Hepatic stellate cell (primary cell): ENCODE measurements around the gene ZNF467.

Experiments used
- DNase-seq: peaks from one replicate; pipeline ENCODE4 v3.0.0; 2011; ENCODE audit warnings: low spot score

Gene ZNF467

DNA sequence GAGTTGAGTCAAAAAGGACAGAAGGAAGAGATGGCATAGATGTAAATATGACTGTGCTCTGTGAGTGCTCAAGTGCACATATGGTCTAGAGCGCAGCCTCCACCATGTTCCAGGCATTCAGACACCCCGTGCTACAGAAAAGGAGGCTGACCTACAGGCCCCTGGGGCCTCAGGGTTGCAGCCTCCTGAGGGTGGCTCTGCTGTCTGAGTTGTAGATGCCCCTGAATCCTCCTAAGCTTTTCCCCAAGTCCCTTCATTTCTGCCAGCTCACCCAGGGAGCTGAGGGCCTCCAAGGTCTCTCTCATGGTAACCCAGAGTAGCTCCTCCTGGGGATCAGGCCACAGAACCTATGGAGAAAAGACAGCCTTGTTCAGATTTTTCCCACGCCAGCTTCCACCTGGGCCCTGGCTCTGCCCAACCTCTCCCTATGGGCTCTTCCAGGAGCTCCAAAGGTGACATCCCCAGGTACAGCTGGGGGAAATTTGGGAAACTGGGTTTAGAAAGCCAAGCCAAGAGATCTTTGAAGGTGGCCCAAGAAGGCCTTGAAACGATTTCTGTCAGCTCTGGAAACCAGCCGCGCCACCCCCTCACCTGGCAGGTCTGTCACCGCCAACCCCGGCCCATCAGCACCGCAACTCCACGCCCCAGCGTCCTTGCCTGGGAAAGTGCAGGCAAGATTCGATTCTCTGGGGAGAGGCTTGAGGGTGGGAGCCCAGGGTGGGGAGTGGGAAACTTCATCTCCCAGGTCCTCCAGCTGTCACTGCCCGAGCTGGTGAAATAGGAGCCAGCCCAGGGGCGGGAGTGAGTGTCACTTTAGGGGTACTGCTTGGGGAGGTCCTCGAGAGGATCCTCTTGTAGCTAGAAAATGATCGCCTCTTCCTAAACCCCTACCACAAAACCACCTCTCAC lies 2.4 kb downstream of the ZNF467 start:
- DNase-seq = no peak

DNA sequence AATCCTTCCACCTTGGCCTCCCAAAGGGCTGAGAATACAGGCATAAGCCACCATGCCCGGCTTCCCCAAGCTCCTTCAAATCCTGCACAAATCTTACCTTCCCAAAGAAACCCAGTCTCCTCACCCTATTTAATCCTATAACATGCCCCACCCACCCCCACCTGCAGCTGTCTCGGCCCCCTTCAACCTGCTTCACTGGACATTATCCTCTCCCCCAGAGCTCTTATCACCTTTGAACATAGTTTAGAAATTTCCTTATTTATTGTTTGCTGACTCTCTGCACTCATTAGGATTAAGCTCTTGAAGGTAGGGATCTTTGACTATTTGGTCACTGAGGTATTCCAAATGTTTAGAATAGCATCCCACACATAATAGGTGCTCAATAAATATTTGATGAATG lies 3.5 kb downstream of the ZNF467 start:
- no peak for DNase-seq

DNA sequence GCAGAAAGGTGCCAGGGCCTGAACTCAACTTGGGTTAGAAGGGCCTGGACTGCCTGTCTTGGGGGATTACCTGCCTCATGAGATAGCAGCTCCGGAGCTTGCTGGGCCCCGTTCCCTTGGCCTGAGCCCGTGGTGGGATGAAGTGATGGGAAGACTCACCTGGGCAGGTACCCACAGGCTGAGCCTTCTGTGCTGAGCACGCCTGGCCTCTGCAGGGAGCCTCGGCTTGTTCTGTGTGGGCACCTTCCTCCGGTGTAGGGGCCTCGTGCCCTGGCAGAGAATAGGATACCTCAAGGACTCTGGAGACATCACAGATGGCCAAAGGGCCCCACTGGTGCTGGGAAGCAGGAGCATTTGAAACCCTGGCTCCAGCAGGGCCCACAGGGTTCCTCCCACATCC lies 4.5 kb downstream of the ZNF467 start:
- DNase-seq = no peak

DNA sequence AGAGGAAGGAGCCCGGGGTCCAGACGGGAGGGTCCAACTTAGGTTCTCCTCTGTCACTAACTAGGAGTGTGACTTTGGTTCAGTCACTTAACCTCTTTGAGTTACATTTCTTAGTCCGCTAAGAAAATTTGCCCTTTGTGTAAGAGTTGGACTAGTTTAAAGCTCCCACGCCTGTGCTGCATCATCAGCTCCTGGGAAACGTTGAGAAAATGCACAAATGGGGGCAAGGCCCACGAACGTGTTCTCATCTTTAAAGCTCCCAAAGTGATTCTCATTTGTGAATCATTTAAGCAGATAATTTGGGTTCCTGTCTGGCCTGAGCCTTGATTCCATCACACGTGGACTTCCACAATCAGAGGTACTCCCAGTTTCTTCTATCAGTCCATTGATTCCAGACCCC lies 6.3 kb downstream of the ZNF467 start:
- DNase-seq = no peak

DNA sequence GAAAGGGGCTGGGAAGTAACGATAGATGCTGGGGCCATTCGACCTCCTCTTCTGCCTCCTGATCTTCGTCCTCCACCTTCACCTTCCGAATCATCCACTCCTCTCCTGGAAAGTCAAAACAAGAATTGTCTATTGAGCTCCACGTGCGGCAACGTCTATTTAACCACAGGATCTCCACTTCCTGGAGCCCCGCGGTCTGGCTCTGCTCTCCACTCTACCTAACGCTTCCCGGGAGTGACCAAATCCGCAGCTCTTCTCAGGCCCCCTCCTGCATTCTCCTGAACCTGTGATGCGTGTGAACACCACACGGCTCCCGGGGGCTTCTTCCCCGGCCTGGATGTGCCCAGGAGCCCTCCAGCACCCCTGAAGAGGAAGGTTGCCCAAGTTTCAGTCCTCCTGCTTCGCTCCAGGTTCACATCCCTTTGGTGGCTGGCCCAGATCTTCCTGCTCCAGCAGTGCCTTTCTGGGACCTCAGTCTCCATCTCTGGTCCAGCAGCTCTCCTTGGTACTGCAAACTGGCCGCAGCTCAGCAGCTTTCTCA lies 7.2 kb downstream of the ZNF467 start:
- DNase-seq = no peak

DNA sequence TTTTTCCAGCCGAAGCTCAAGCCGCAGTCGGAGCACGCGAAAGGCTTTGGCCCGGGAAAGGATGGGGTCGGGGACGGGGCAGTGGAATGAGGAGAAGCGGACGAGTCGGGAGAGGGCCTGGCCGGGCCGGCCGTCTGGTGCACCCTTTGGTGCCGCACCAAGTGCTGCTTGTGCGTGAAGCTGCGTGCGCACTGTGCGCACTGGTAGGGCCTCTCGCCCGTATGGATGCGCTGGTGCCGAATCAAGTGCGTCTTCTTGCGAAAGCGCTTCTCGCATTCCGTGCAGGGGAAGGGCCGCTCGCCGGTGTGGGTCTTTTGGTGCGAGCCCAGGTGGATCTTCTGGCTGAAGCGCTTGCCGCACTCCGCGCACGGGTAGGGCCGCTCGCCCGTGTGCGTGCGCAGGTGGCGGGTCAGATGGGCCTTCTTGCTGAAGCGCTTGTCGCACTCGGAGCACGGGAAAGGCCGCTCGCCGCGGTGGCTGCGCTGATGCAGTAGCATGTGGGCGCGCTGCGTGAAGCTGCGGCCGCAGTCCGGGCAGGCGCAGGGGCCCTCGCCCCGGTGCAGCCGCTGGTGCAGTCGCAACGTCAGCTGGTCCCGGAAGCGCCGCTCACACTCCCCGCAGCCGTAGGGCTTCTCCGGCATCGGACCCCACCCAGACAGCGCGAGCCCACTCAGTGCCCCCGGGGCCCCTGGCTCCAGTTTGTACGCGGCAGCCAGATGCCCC lies 7.8 kb downstream of the ZNF467 start:
- DNase-seq = no peak

DNA sequence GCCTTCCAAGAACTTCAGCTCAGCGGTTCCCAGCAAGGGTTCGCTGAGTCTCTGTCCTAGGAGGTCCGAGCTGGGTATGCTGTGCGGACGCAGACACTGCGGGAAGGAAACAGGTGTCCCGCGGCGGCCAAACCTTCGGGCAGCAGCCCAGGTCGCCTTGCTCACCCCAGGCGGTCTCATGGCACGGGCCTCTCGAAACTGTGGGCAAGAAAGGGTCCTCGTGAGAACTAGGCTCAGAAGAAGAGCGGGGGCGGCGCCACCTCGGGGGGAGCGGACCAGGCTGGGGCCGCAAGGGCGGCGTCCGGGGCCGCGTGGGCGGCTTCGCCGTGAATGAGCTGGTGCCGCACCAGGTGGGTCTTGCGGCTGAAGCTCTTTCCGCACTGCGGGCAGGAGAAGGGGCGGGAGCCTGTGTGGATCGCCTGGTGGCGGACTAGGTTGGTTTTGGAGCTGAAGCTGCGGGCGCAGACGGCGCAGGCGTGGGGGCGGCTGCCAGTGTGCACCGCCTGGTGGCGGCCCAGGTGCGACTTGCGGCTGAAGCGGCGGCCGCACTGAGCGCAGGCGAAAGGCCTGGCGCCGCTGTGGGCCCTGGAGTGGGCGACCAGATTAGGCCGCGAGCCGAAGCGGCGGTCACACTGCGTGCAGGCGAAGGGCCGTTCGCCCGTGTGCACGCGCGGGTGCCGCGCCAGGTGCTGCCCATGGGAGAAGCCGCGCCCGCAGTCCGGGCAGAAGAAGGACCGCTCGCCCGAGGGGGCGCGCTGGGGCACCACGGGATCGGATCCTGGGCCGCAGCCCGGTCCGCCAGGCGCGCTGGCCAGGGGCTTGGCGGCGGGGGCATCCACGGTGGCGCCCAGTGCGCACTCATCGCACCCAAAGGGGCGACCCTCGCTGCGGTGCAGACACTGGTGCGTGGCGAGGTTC lies 8.6 kb downstream of the ZNF467 start:
- no peak for DNase-seq

DNA sequence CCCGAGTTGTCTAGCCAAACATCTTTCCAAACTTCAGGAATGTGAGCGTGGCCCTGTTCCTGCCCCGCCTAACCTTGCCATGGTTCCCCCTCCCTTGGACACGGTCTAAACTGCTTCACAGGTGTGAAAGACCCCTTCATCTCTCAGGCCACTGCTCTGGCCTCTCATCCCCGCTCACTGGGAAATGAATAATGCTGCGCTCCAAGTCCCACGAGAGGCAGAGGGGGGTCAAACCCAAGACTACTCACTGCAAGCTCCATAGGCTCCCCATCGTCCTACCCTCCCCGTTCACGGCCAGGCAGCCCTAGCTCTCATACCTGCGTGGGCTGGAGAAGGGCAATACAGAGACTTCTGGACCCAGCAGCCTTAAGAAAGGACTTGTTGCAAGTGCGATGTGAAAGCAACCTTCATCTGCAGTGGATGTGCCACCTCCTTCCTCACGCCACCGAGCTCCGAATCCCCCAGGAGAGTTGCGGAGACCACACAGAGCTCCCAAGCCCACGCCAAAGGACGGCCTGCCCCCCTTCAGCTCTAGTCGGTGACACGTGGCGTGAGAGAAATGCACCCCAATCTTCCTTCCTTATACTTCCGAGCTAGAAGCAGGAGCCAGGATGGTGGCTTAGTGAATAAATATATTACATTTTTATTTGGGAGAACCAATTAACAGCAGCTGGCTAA lies 9.7 kb downstream of the ZNF467 start:
- DNase-seq = no peak

DNA sequence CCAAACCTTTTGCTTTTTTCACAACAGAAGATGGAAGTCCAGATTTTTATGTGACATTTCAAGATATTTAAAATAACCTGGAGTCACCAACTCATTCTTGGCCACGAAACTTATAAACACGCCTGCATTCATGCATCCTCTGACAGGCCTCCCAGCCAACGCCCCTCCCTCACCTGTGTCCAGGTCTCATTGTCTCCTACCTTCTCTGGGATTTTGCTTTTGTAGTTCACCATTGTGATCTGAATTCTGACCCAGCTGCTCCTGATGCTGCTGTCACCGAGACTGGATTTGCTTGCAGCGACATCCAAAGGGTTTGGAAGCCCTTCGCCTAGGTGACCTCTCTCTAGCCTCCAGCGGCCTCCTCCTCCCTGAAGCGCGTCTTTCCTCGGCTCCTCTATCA lies 10.8 kb downstream of the ZNF467 start:
- DNase-seq = no peak

DNA sequence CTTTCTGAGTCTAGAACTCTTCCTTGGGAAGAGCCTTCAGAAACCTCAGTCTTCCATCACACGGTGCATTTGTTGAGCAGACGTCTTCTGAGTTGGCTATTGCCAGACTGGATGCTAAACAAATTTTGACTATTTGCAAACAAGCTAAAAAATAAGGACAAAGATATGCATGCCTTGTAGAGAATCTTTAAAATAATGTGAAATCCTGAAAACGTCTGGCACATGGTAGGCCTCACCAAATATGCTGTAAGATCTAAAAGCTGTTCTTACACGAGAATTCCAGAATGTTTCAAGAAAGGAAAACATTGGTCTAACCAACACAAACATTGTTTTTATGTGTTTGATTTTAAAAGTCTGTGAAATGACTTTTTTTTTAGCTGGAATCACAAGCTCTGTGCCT lies 11.3 kb downstream of the ZNF467 start:
- no peak for DNase-seq

DNA sequence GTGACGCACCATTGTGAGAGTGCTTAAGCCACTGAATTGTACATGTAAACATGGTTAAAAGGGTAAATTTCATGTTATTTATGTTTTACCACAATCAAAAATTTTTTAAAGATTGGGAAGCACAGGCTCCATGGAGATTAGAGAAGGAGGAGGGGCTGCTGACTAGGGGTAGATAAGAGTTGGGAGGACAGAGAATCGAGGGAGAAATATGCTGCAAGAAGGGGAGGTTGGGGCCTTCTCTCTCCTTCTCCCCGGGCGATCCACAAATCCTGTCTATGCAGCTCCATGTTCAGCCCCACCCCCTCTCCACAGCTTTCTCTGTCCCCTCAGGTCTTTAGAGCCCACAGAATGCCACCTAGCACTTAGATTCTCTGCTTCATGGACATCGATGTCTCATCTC lies 12.1 kb downstream of the ZNF467 start:
- DNase-seq = no peak

DNA sequence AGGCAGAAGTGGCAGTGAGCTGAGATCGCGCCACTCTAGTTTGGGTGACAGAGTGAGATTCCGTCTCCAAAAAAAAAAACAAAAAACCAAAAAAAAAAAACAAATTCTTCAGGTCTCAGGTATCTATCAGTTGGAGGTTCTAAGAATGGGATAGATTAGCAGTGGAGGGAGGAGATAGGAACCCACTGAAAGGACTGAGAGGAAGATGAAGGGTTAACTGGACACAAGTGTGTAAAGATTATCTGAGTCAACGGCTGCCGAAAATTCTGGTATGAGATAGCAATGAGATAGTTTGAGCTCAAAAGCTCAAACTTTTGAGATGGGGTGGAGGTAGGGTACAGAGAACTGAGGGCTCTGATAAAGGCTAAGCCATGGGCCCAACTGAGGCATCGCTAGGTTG lies 12.8 kb downstream of the ZNF467 start:
- no peak for DNase-seq

DNA sequence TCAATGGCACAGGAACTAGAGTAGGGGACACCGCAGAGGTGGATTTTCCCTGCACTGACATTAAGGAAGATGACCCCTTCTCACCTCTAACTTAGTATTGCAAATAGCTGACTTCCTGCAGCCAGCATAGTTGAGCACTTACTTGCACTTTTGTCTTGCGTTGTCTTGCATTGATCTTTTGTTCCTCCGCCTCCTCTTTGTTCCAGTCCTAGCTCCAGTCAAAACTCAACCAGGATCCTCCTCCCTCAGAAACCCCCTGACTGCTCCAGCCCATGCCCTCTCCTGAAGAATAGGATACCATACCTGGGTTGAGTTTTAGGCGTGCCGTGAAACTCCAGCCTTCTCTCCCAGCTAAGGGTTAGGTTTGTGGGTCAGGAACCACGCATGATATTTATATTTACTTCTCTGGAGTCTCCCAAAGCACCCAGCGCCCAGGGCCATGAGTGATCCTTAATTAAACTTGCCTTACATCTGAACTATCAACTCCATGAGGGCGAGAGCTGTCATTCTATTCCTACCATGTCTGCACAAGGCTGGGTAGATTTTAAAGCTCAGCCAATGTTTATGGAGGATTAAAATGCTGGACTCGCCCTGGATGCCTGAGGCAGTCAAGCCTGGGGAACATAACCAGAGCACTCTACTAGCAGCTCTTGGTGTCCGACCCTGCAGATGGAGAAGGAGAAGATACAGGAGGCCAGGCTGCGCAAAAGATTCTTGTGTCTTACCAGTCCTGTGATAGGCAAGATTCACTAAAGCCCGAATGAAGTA lies 14.1 kb downstream of the ZNF467 start:
- no peak for DNase-seq

DNA sequence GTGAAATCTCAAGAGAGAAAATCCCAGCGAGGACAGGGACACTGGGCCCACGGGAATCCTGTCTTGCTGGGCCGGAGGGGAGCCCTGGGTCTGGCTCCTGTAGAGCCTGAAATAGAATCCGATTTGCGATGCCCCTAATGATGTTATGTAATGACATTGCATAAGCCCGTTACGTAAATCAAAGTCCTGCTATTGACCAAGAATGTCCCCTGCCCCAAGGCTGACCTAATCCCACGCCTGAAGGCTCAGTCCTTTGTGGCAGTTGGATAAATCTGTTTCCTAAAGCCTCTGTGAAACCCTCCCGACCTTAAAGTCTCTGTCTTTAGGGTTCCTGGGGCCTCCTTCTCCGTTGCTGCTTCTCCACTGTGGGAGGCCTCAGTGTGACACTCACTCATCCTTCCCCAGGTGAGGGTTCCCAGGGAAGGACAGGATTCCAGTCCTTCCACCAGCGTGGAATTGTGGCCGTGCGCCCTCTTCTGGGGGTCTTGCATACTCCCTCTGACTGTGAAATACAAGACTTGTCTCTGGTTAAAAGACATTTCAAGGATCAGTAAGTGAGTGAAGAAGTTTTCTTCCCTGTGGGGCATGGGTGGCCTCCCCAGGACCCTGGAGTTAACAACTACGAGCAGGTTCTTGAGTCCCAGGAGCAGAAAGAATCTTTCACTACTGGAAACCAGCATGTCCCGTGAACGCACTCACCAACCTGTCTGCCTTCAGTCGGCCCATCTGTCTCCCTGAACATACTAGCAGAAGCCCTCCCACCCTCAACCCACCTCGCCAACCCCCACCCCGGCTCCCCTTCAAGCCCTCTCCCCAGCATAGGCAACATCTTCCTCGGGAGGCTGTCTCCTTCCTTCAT lies 19.8 kb downstream of the ZNF467 start:
- DNase-seq = no peak

DNA sequence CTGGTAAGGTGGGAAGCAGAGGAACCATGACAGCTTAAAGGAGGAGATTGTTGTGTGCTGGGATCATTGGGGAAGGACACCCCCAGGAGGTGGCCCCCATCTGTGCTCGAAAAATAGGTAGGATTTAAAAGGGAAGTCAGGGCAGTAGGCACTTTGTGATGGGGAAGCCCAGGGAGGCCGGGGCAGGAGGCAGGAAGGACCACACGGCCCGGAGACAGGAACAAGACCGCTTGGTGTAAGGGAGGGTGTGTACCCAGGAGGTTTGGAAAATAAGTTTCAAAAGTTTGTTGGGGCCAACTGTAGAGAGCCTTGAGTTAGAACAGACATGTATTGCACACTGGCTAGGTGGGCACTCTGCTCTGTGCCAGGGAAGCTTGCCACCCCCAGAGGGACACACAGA lies 20.7 kb downstream of the ZNF467 start:
- DNase-seq = no peak

DNA sequence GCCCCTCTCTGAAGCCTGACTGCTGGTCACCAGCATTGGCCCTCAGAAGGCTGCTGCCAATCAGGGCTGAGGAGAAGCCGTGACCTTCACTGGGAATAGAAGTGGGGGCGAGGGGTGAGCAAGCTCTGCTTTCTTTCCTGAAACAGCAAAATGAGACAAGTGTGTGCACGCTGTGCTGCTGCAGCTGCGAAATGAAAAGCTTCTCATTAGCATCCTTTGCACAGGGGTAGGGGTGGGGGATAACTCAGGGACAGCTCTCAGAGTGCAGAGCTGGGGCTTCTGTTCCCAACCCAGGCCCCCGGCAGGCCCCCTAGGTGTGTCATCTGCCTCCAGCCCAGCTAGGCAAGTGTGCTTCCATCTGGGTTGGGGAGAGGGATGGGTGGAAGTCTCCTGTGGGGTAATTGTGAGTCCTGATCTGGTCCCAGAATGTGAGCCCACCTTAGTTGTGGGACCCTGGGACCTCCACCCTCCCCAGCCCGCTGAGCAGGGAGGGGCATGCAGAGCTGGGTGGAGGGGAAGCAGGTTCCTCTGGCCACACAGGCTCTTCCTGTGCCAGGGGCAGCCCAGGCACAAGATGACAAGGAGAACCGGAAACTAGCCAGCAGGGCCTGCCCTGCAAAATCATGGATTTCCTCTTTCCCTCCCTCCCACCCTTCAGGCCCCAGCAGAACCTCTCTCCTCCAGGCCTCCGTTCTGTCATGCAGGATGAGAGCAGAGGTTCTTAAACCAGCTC lies 22.2 kb downstream of the ZNF467 start:
- DNase-seq = no peak

DNA sequence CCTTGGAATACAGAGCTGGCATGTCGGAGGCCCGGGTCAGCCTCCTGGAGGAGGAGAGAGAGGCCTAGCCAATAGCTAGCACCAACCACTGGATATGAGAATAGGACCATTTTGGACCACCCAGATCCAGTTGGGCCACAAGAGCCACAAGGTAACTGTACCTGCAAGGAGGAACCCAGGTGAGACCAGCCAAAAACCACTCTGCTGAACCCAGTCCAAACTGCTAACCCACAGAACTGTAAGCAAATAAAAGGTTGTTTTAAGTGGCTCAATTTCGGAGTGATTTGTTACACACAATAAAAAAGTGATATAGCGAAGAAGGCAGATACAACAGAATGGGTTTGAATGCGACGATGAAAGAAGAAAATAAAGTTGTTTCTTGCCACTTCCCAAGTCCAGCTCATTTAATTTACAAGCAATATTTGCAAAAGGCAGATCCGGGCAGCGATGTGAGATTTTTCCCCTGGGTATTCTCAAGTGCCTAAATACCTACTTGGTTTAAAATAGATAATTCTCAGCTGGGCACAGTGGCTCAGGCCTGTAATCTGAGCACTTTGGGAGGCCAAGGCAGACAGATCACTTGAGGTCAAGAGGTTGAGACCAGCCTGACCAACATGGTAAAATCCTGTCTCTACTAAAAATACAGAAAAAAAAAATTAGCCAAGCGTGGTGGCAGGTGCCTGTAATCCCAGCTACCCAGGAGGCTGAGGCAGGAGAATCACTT lies 23.1 kb downstream of the ZNF467 start:
- no peak for DNase-seq

DNA sequence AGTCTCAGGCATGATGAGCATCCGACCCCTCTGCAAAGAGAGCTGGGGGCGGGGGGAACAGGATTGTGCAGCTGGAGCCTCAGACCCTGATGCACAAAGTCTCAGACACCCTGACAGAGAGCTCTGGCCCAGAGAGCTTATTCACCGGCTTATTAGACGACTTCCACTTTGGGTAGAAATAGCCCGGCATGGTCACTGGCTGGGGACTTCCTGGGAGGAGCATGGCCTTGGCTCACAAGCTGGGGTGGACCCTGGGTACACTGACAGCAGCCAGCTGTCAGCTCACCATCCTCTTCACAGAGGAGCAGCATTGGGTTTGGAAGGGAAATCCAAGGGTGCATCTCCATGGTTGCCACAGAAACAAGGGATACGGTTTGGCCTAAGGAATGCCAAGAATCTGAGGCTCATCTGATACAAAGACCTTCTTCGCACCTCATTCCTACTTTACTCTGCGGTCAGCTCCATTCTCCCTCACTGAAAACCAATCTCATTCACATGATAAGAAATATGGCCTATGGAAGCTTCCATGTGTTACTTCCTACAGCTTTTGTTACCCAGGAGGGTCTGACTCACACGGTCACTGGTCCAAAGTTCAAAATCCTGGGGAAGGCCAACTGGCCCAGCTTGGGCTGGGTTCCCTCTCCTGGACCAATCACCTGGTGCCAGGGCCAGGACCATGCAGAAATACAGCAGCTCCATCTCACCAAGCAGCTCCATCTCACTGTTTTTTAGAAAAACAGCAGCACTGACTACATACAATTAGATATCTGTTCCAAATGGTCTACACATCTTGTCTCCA lies 25.1 kb downstream of the ZNF467 start:
- DNase-seq = no peak
